ENCODE results near the gene SATB2. TPM values are rescaled to one million over a fixed set of nuclear protein-coding genes. Genes with fewer than 3 reads are reported as not detected.

The SATB2 gene
- total RNA-seq, 4 donors from 2014 or later: 62.0 to 104 (median 91.1) TPM

DNA sequence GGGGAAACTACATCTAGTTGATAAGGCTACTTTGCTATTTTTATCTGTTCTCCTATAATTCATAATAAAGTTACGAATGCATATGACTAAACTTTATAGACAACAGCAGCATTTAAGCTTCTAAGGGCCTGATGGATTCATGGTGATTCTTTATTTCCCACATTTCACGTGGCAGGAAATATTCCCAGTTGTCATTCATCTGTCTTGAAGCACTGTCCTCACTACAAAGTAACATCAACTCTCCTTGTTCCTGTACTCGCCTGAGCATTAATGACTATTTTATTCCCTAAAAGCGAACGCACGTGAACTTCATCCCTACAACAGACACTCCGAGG, 2.6 kb downstream of the SATB2 start:
- peaks cover 0 to 12% of the 10 kb centered on the region in 2 donors for H3K27me3 ChIP-seq
- peak overlapping the region in 3 of 4 donors; percentile 59 to 91 (median 79) for H3K4me3 ChIP-seq
- H3K4me1 ChIP-seq: peaks cover 0 to 26% (median 7%) of the 10 kb centered on the region in 4 donors
- no peaks in the 10 kb centered on the region for H3K9me3 ChIP-seq
- no peaks in the 10 kb centered on the region for H3K36me3 ChIP-seq
- H3K27ac ChIP-seq: peak overlapping the region in 3 of 4 donors; percentile 18 to 78 (median 56)
- TF ChIP-seq POLR2A (IDR thresholded peaks at IDR 0.05): no peak
- TF ChIP-seq, protein P1, sequence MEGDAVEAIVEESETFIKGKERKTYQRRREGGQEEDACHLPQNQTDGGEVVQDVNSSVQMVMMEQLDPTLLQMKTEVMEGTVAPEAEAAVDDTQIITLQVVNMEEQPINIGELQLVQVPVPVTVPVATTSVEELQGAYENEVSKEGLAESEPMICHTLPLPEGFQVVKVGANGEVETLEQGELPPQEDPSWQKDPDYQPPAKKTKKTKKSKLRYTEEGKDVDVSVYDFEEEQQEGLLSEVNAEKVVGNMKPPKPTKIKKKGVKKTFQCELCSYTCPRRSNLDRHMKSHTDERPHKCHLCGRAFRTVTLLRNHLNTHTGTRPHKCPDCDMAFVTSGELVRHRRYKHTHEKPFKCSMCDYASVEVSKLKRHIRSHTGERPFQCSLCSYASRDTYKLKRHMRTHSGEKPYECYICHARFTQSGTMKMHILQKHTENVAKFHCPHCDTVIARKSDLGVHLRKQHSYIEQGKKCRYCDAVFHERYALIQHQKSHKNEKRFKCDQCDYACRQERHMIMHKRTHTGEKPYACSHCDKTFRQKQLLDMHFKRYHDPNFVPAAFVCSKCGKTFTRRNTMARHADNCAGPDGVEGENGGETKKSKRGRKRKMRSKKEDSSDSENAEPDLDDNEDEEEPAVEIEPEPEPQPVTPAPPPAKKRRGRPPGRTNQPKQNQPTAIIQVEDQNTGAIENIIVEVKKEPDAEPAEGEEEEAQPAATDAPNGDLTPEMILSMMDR (IDR thresholded peaks at IDR 0.05): no peak
- no peak for DNase-seq

GRCh38 chr2:199452991-199453379, 4.8 kb downstream of the SATB2 start:
- H3K27ac ChIP-seq: no peak overlapping the region
- H3K4me3 ChIP-seq: no peak overlapping the region
- no peak for TF ChIP-seq POLR2A (IDR thresholded peaks at IDR 0.05)
- no peaks in the 10 kb centered on the region for H3K9me3 ChIP-seq
- no peak for DNase-seq
- H3K27me3 ChIP-seq: peaks cover 0 to 12% of the 10 kb centered on the region in 2 donors
- no peaks in the 10 kb centered on the region for H3K36me3 ChIP-seq
- peaks cover 0 to 22% (median 5%) of the 10 kb centered on the region in 4 donors for H3K4me1 ChIP-seq

DNA sequence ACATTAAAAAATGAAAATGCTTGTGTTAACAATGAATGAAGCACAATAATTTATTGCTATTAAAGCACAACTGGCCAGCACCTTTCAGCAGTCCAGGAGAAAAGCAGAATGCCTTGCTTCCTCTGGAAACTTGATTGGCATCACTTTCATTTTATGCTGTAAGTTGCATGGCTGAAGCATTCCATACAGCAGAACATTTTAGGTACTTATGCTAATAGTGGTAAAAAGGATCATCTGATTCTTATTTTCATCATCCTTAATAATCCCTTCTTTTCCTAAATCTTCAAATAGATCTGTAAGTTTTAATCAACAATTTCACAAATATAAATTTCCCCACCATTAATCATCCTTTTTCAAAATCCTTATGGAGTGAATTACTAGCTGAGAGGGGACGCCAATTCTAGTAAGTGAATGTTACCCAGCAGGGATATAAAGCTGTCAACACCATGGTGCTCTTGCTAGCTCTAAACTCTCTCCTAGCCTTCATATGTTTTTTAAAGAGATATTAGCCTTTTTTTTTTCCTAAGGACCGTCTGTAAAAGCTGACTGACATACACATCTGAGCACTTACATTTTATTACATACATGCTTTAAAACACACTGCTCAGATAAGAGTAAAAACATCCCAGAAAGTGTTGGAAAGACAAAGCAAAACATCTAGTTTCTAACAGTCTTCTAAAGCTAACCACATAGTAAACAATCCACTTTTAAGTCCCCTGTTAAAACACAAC, 5.3 kb downstream of the SATB2 start:
- Histone ChIP-seq H3K4me3 (peak overlapping the region in 1 of 4 donors; percentile 11), H3K36me3 (no peaks in the 10 kb centered on the region), H3K9me3 (no peaks in the 10 kb centered on the region), H3K27ac (no peak overlapping the region), H3K27me3 (peaks cover 0 to 12% of the 10 kb centered on the region in 2 donors), H3K4me1 (peaks cover 0 to 19% (median 3%) of the 10 kb centered on the region in 4 donors)
- no peak for DNase-seq
- TF ChIP-seq, protein P1 (IDR thresholded peaks at IDR 0.05): no peak
- no peak for TF ChIP-seq POLR2A (IDR thresholded peaks at IDR 0.05)

DNA sequence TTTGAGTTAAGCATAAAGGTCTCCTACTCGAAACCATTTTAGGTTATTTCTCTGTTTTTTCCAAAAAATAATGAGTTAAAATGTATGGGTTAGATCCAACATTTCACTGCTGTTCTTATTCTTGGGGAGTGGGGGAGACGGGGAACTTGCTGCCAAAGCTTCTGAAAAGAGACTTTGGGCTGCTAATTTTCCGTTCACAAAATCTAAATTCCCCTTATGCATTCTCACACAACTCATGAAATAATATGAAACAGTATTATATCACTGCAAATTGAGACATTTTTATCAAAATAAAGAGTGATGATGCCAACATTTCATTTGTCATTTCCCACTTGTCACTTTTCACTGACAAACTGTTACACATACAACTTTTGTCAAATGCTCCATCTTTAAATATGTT, 7.8 kb downstream of the SATB2 start:
- Histone ChIP-seq H3K27ac (no peak overlapping the region), H3K36me3 (no peaks in the 10 kb centered on the region), H3K9me3 (no peaks in the 10 kb centered on the region), H3K4me1 (no peaks in the 10 kb centered on the region), H3K4me3 (no peak overlapping the region), H3K27me3 (no peaks in the 10 kb centered on the region)
- DNase-seq: no peak
- no peak for TF ChIP-seq POLR2A (IDR thresholded peaks at IDR 0.05)
- TF ChIP-seq, protein P1 (IDR thresholded peaks at IDR 0.05): no peak

- no peak for DNase-seq
- no peaks in the 10 kb centered on the region for H3K9me3 ChIP-seq
- H3K4me1 ChIP-seq: no peaks in the 10 kb centered on the region
- TF ChIP-seq, protein P1 (IDR thresholded peaks at IDR 0.05): no peak
- no peak for TF ChIP-seq POLR2A (IDR thresholded peaks at IDR 0.05)
- no peaks in the 10 kb centered on the region for H3K36me3 ChIP-seq
- no peak overlapping the region for H3K27ac ChIP-seq
- no peaks in the 10 kb centered on the region for H3K27me3 ChIP-seq
- H3K4me3 ChIP-seq: no peak overlapping the region
Measured at GRCh38 chr2:199449455-199449854, 8.3 kb downstream of the SATB2 start.

GRCh38 chr2:199446996-199447576, 10.7 kb downstream of the SATB2 start:
- Histone ChIP-seq H3K4me1 (no peaks in the 10 kb centered on the region), H3K36me3 (no peaks in the 10 kb centered on the region)

More at GRCh38 chr2:199446996-199447576, 10.7 kb downstream of the SATB2 start:
- no peak for TF ChIP-seq POLR2A (IDR thresholded peaks at IDR 0.05)
- TF ChIP-seq, protein P1 (IDR thresholded peaks at IDR 0.05): no peak
- Histone ChIP-seq H3K27ac (no peak overlapping the region), H3K4me3 (no peak overlapping the region), H3K9me3 (no peaks in the 10 kb centered on the region), H3K27me3 (no peaks in the 10 kb centered on the region)
- no peak for DNase-seq
